GM18498 (cell line): ENCODE data around the gene CAMK2N1.
A peak's percentile ranks its signal among the peaks of the same experiment; 100 is the strongest.
"Not testable (repeated sequence)": the region's sequence is repeated elsewhere in the genome, so short reads cannot be mapped to it uniquely, and the experiment has no call there.

Experiments used
- ATAC-seq: cut with Tn5 transposase; IDR thresholded peaks from one replicate; pipeline ENCODE4 v1.9.1; 2021; ENCODE audit warnings: mild to moderate bottlenecking, moderate library complexity; ENCODE audit not compliant: unreplicated experiment

CAMK2N1 gene

DNA sequence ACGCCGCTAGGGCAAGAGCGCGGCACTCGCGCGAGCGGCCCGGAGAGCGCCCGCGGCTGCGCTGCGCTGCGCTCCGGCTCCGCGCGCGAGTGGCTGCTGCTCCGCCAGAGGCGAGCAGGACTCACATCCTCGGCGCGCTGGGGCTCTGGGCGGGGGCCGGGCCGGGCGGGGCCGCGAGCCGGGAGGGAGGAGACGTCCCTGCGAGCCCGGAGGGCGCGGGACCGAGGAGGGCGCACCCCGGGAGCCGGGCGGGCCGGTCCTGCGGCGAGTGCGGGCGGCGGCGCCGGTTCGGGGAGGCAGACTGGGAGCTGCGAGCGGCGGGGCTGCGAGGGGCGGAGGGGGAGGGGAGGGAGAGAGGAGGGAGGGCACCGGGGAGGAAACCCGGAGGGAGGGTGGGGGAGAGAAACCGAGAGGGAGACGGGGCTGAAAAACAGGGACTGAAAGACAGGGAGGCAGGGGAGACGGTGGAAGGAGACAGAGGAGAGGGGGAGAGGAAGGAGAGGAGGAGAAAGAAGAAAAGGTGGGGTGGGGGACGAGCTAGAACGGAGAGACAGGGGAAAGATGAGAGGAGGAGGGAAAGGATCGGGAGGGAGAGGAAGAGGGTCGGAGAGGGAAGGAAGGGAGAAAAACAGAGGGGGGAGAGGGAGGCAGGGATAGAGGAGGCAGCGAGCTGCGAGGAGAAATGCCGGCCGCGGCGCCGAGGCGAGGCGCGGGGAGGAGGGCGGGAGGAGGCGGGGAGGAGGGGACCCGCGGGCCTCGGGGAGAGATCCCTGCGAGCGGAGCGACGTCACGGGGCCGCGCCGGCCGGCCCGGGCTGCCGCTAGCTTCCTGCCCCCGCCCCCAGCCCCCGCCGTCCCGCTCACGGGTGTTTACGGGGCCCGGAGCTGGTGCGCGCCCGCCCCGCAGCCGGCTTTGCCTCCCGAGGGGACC lies at the start of gene CAMK2N1:
CAMK2N1 (minus strand) TSS at position 684 of the 930 bp plus-strand sequence. CDS start 831 bp downstream, outside the sequence.
- ATAC-seq: no peak

DNA sequence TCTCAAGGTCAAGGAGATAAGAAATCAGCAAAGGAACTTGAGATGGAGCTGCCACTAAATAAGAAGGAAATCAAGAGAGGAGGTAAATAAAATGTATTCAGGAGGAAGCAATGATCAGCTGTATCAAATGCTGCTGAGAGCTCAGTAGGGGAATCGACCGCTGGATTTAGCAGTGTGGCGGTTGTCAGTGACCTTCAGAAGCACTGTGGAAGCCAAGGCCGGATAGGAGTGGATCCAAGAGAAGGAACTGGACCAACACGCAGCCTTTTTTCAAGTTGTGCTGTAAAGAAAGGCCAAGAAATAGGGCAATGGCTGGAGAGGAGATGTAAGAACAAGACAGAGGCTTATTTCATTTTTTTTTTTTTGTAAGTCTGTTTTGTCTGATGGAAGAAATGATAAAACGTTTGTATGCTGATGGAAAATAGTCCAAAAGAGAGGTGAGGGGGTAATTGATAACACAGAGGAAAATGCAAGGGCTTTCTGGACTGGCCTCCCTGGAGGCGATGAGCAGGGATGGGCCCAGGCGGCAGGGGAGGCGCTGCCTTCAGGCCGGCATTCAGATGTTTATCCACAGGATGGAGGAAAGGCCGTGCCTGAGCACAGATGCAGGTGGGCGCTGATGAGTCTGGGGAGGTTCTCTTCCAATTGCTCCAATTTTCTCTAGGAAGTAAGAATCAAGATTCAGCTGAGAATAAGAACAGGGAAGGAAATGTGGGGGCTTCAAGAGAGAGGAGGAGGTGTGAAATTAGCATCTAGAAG lies 48.8 kb upstream of the CAMK2N1 start:
- no peak for ATAC-seq

DNA sequence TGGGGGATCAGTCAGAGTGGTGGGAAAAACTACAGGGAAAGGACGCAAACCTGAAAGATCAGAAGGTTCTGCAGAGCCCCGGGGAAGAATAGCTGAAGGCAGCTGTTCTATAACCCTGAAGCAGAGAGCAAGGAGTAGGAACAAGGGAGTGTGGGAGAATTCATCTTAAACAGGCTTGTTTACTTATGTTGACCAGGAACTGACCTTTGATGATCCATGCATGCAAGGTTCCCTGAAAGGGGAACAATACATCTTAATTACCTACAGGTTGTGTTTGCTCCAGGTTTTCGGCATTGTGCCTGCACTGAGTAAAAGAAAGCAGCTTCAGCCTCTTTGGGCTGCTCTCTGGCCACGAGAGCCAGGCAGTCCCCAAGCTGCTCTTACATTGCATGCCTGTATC lies 47.6 kb upstream of the CAMK2N1 start:
- no peak for ATAC-seq

GRCh38 chr1:20530901-20531300 lies 44.9 kb upstream of the CAMK2N1 start:
- ATAC-seq: no peak

- no peak for ATAC-seq
These were observed 44.3 kb upstream of the CAMK2N1 start for GRCh38 chr1:20530306-20530705.

DNA sequence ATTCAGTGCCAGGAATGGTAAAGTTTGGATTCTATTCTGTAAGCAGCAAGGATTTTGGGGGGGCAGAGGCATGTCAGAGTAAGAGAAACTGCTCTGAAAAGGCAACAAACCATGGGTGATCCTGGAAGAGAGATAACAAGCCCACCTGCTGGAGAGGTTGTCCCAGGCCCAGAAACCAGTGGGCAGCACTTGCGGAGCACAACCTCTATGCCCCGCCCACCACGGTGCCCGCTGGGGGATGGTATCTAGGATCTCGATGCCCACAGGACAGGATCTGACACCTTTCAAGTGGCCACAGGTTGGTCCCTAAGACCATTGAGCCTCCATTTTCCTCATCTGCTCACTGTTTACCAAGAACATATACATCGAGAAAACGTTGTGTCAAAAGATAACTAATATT lies 42.2 kb upstream of the CAMK2N1 start:
- ATAC-seq: no peak

DNA sequence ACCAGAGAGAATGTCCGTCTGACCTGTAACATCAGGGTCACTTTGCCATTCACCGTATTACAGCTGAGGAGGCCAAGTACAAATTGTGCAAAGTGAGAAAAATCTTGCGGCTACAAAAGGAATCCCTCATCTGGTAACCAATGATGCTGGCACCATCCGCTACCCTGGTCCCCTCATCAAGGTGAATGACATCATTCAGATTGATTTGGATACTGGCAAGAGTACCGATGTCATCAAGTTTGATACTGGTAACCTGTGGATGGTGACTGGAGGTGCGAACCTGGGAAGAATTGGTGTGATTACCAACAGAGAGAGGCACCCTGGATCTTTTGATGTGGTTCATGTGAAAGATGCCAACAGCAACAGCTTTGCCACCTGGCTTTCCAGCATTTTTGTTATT lies 40.3 kb upstream of the CAMK2N1 start:
- no peak for ATAC-seq

DNA sequence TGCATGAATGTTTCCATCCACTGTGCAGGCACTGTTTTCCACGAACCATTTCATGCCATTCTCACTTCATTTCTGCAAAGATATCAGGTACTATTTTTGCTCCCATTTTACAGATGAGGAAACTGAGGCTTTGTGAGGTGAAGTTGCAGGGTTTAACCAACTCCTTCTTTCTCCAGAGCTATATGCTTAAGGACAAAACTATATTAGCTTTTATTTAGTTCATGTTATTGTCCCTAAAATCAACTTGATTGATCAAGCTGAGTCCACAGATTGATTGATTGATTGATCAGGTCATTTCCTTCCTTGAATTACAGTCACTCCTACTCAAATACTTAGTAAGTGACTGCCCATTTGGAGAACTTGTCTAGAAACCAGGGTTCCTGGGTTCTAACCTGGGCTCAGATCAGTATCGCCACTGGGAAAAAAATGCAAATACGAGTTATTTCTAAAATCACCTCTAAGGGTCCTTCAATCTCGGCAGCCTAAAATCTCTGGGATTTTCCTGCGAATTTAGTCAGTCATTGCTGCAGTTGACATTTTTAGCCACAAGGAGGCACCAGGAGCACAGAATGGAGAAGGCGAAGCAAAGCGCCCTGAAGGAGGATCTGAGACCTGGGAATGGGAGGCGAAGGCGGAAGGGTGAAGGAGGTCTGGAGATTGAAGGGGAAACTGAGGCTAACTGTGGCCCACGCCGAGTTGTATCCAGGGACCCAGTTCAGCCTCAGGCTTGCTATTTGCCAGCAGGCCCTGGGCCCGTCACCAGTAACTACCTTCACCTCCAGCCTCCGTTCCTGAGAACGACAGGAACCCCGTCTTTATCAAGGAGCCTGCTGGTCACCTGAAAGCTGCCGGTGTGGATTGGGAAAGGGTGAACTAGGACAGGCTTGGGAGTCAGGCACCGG lies 36.2 kb upstream of the CAMK2N1 start:
- ATAC-seq: no peak

DNA sequence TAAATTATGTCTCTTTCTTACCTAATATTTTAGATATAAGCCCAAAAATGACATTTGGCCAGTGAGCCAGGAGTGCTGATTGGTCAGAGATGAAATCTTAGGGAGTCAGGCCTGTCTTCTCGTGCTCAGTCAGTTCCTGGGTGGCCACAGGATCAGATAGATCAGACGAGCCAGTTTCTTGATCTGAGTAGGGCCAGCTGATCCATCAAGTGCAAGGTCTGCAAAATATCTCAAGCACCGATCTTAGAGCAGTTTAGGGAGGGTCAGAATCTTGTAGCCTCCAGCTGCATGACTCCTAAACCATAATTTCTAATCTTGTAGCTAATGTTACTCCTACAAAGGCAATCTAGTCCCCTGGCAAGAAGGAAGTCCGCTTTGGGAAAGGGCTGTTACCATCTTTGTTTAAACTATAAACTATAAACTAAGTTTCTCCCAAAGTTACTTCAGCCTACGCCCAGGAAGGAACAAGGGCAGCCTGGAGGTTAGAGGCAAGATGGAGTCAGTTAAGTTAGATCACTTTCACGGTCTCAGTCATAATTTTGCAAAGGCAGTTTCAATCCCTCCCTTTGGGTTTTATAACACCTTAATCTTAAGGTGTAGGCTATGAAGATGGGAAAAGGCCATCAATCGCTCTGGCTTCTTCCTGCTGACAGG lies 33.7 kb upstream of the CAMK2N1 start:
- not testable (repeated sequence) for ATAC-seq

- no peak for ATAC-seq
These were observed 25.8 kb upstream of the CAMK2N1 start for GRCh38 chr1:20511518-20512428.

- ATAC-seq: peak; percentile 10
These were observed 22.4 kb upstream of the CAMK2N1 start for GRCh38 chr1:20508411-20508771.

DNA sequence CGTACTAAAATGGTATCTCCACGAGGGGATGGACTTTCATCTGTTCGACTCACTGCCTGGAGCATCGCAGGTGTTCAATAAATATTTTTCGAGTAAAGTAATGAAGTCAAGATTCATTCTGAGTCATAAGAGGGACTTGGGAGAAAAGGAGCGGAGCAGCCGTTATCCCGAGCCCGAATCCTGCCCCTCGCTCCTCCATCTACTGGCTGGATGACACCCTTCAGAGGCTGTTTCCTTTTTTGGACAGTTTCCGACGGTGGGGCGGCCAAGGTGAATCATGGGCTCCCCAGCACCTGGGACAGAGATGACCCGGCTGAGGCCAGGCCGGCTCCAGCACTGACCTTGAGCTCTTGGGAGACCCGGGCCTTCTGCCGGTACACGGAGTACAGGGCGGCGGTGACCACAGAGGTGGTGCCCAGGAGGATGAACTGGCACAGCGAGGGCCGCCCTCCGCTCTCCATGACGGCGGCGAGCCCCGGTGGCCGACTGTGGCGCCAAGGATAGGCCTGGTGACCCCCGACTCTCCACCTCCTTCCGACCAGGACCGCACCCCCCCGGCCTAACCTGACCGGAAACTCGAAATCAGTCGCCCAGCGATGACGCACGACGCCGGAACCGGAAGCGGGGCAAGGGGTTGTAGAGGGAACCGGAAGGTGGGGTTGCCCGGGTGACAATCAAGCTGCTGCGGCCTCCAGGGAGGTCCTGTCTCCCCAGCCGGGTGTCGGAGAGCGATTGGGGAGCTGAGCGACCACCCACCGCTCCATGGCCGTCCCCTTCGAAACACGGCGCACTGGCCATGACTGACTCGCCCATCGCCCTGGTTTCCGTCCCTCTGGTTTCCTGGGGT lies 21.8 kb upstream of the CAMK2N1 start, which contains the start of gene MUL1:
MUL1 (minus strand) TSS at position 588 of the 847 bp plus-strand sequence; CDS start at position 461, 127 bp downstream.
- peak; percentile 91 for ATAC-seq

DNA sequence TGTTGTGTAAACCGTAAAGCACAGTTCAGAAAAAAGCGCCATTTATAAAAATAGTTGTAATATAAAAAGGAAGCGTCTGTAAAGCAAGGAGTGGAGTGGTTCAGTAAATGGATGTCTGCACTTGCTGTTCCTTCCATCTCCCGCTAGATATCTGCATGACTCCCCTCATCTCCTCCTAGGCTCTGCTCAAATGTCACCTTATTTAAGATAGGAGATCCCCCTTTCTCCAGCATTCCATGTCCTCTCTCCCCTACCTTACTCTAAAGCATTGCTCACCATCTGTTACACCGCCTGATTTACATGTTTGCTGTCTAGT lies 21.2 kb upstream of the CAMK2N1 start:
- no peak for ATAC-seq

- ATAC-seq: no peak
These were observed 19.5 kb upstream of the CAMK2N1 start for GRCh38 chr1:20505488-20505887.

GRCh38 chr1:20500716-20501115 lies 14.7 kb upstream of the CAMK2N1 start:
- no peak for ATAC-seq

- no peak for ATAC-seq
These were observed 13.7 kb upstream of the CAMK2N1 start for GRCh38 chr1:20499718-20500117.

GRCh38 chr1:20499105-20499504 lies 13.1 kb upstream of the CAMK2N1 start:
- ATAC-seq: no peak

DNA sequence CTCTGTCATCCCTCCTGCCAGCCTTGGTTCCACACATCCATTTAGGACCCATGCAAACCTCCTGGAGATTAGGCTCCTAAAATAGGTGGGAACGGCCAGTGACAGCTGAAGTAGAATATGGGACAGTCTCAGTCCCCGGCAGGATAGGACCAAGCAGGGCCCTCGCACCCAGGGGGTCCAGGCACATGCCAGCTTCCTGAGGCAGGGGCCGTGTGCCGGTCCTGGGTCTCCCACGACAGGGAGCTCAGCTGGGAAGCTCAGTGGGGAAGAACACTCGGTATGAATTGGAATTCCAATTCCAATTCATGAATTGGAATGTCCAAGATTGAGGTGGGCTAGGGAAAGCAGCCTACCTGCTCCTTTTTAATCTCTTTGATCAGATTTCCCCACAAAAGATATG lies 12.1 kb upstream of the CAMK2N1 start:
- no peak for ATAC-seq

DNA sequence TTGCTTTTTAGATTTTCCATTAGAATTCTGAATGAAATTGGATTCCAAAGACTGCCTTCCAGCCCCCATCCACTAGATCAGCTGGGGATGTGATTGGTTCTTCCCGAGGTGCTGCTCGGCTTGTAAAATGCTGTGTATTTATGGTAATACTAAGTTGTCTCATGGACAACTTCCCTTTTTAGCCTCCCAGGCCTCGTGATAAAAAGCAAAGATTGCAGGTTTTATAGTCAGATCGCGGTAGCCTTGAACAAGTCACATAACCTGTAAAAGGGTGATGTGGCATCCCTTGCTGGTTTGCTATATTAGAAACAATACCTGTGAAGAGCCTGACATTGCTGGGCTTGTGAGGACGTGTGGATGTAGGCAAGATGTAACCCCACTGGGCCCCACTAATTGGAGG lies 11.5 kb upstream of the CAMK2N1 start:
- no peak for ATAC-seq
